ENCODE measurements around the gene ZBTB18. TPM values are rescaled to one million over a fixed set of nuclear protein-coding genes. Genes with fewer than 3 reads are reported as not detected.
"Not testable (repeated sequence)": the region's sequence is repeated elsewhere in the genome, so short reads cannot be mapped to it uniquely, and the experiment has no call there.

ZBTB18 gene
- total RNA-seq, 1 donor from 2014 or later = 16.7 TPM

DNA sequence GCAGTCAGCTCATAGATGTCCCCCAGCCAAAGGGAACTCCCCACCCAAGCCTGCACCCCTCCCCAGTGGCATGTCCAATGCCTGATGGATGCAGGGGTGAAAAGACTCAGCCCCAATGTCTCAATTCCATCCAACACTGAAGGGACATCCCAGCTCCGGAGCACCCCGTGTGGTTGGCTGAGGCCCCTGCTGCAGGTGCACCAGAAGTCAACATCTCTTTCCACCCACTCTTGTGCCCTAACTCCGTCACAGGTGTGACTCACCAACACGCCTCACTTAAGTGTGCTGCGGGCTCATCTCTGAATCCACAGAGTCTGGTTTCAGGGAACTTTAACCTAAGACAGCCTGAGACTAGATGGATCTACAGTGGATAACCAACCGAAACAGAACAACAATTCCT is 40.9 kb upstream of the ZBTB18 start:
- Mint-ChIP-seq H3K36me3 (no peaks in the 10 kb centered on the region), H3K27me3 (peaks cover 15% of the 10 kb centered on the region), H3K4me3 (no peak overlapping the region), H3K27ac (no peak overlapping the region), H3K9me3 (no peaks in the 10 kb centered on the region), H3K4me1 (ENCODE audit: unreplicated experiment) (peaks cover 5% of the 10 kb centered on the region)
- TF ChIP-seq, protein P1, sequence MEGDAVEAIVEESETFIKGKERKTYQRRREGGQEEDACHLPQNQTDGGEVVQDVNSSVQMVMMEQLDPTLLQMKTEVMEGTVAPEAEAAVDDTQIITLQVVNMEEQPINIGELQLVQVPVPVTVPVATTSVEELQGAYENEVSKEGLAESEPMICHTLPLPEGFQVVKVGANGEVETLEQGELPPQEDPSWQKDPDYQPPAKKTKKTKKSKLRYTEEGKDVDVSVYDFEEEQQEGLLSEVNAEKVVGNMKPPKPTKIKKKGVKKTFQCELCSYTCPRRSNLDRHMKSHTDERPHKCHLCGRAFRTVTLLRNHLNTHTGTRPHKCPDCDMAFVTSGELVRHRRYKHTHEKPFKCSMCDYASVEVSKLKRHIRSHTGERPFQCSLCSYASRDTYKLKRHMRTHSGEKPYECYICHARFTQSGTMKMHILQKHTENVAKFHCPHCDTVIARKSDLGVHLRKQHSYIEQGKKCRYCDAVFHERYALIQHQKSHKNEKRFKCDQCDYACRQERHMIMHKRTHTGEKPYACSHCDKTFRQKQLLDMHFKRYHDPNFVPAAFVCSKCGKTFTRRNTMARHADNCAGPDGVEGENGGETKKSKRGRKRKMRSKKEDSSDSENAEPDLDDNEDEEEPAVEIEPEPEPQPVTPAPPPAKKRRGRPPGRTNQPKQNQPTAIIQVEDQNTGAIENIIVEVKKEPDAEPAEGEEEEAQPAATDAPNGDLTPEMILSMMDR (conservative IDR thresholded peaks at IDR 0.05) = no peak
- no peak for DNase-seq (ENCODE audit: extremely low spot score, unreplicated experiment)

DNA sequence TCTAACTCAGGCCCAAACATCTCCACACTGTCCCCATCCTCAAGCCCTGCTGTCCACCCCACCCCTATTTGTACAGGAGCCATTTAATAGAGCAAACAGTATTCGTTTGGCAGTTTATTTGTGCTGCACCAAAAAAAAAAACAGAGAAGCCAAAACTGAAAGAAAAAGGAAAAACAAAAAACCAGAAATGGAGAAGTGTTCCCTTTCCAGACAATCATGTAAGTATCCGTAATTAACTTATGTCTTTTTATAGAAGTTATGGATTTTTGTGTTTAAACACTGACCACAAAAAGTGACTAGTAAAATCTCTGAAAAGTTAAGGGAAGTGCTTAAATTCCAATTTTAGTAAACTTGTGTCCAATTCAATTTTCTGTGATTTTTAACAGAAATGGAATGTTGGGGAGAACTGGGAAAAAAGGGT is 40.4 kb upstream of the ZBTB18 start:
- Mint-ChIP-seq H3K27me3 (peaks cover 15% of the 10 kb centered on the region), H3K4me1 (ENCODE audit: unreplicated experiment) (peaks cover 5% of the 10 kb centered on the region), H3K4me3 (no peak overlapping the region), H3K9me3 (no peaks in the 10 kb centered on the region), H3K27ac (no peak overlapping the region), H3K36me3 (no peaks in the 10 kb centered on the region)
- TF ChIP-seq, protein P1 (conservative IDR thresholded peaks at IDR 0.05) = no peak
- DNase-seq (ENCODE audit: extremely low spot score, unreplicated experiment) = no peak

DNA sequence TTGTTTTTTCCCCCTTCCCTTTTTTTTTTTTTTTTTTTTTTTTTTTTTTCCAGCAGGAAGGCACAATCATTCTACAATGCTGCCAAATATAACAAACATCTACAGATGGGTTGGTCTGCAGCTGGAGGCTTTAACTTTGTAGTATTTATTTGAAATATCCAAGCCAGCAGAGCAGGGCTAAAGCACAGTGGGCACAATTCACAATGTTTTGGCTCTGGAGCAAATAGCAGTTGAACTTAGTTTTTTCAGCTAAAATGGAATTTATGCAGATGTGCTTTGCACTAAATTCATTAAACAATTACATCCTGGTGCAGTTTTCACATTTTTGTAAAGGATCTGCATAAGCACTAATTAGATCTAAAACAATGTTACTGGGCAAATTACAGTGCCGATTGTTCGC is 39.8 kb upstream of the ZBTB18 start:
- no peak overlapping the region for H3K27ac Mint-ChIP-seq
- peaks cover 15% of the 10 kb centered on the region for H3K27me3 Mint-ChIP-seq
- H3K4me1 Mint-ChIP-seq (ENCODE audit: unreplicated experiment) = peaks cover 5% of the 10 kb centered on the region
- H3K9me3 Mint-ChIP-seq = no peaks in the 10 kb centered on the region
- no peaks in the 10 kb centered on the region for H3K36me3 Mint-ChIP-seq
- TF ChIP-seq, protein P1 (conservative IDR thresholded peaks at IDR 0.05) = no peak
- DNase-seq (ENCODE audit: extremely low spot score, unreplicated experiment) = no peak
- H3K4me3 Mint-ChIP-seq = no peak overlapping the region

DNA sequence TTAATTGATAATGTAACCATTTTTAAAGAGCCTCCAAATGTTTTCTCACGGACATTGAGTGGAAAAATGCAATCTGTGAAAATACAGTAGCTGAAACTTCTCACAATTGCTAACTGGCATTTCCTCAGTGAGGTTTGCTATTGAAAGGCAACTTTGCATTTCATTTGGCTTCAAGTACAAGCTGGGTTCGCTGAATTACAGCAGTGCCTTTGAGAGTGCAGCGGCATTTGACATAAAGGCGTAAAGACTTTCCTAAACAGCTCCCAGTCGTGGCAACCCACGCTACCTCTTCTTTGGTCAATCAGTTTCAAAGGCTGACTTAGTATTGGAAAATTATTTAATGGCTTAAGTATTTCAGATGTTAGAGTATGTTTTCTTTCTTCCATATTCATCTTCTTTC is 39.3 kb upstream of the ZBTB18 start:
- peak overlapping the region; percentile 32 for H3K4me3 Mint-ChIP-seq
- no peak for DNase-seq (ENCODE audit: extremely low spot score, unreplicated experiment)
- H3K9me3 Mint-ChIP-seq = no peaks in the 10 kb centered on the region
- TF ChIP-seq, protein P1 (conservative IDR thresholded peaks at IDR 0.05) = no peak
- H3K4me1 Mint-ChIP-seq (ENCODE audit: unreplicated experiment) = peaks cover 5% of the 10 kb centered on the region
- peaks cover 15% of the 10 kb centered on the region for H3K27me3 Mint-ChIP-seq
- H3K36me3 Mint-ChIP-seq = no peaks in the 10 kb centered on the region
- H3K27ac Mint-ChIP-seq = no peak overlapping the region

DNA sequence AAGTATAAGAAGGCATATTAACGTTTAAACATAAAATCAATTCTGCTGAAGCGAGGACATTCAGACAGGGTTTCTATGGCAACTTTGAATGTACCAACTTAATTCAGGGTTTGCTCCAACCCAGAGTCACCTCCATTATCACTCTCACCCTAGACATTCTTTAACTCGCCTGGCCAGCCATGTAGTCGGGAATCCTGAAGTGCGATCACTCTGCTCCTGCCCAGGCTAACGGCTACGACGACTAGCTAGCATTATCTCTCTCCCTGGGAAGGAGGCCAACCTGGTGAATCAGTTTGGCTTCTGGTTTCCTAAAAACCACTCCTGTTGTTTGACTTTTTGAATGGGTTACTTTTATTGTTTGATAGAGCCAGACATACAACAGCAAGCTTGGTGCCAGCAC is 38.9 kb upstream of the ZBTB18 start:
- DNase-seq (ENCODE audit: extremely low spot score, unreplicated experiment) = no peak
- Mint-ChIP-seq H3K4me1 (ENCODE audit: unreplicated experiment) (peaks cover 5% of the 10 kb centered on the region), H3K27ac (no peak overlapping the region), H3K9me3 (no peaks in the 10 kb centered on the region), H3K36me3 (no peaks in the 10 kb centered on the region), H3K4me3 (peak overlapping the region; percentile 32), H3K27me3 (peaks cover 14% of the 10 kb centered on the region)
- TF ChIP-seq, protein P1 (conservative IDR thresholded peaks at IDR 0.05) = no peak

DNA sequence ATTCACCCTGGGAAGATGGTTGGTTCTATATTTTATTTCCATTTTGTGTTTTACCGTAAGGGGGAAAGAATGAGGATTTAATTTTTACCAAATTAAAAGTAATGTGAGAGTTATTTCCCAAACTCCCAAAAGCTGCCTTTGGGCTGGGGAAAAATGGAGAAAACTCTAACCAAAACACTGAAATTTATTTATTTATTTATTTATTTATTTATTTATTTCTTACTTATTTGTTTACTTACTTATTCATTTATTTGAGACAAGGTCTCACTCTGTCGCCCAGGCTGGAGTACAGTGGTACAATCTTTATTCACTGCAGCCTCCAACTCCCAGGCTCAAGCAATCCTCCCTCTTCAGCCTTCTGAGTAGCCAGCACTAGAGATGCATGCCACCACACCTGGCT is 38.0 kb upstream of the ZBTB18 start:
- no peak overlapping the region for H3K4me3 Mint-ChIP-seq
- no peaks in the 10 kb centered on the region for H3K9me3 Mint-ChIP-seq
- no peaks in the 10 kb centered on the region for H3K36me3 Mint-ChIP-seq
- H3K27me3 Mint-ChIP-seq = peaks cover 10% of the 10 kb centered on the region
- DNase-seq (ENCODE audit: extremely low spot score, unreplicated experiment) = no peak
- H3K27ac Mint-ChIP-seq = no peak overlapping the region
- peaks cover 5% of the 10 kb centered on the region for H3K4me1 Mint-ChIP-seq (ENCODE audit: unreplicated experiment)
- TF ChIP-seq, protein P1 (conservative IDR thresholded peaks at IDR 0.05) = no peak

DNA sequence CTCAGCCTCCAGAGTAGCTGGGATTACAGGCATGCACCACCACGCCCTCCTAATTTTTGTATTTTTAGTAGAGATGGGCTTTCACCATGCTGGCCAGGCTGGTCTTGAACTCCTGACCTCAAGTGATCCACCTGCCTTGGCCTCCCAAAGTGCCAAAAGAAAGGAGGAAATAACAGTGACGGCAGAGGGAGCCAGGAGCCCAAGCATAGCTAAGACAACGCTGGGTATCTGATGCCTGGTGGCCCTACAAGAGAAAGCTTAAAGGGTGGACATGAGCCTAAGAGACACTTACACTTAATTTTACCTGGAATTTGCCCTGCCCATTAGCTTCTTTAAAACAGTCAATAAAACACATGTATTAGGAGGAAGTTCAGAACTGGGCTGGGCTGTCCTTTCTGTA is 36.2 kb upstream of the ZBTB18 start:
- H3K4me1 Mint-ChIP-seq (ENCODE audit: unreplicated experiment); H3K27me3 Mint-ChIP-seq; H3K9me3 Mint-ChIP-seq; DNase-seq (ENCODE audit: extremely low spot score, unreplicated experiment); H3K36me3 Mint-ChIP-seq; H3K27ac Mint-ChIP-seq; H3K4me3 Mint-ChIP-seq: not testable (repeated sequence)

Measured in type B pancreatic cell (in vitro differentiated cells).